HepG2 (cell line): ENCODE data around the gene LAMA5. TPM values are rescaled to one million over a fixed set of nuclear protein-coding genes. Genes with fewer than 3 reads are reported as not detected.

Experiments used
- DZIP1 ChIP-seq: sonication (generic); formaldehyde crosslinking; IDR thresholded peaks from 2 replicates; pipeline ENCODE4 v1.5.0; 2020; ENCODE audit warnings: mild to moderate bottlenecking, missing genetic modification reagents
- GABPB1 ChIP-seq: IDR thresholded peaks from 2 replicates; pipeline ENCODE4 v1.6.1; 2016; ENCODE audit warnings: mild to moderate bottlenecking, missing genetic modification reagents, moderate library complexity, missing compliant biosample characterization
- HNF4A ChIP-seq: sonication (generic); formaldehyde crosslinking; IDR thresholded peaks from 2 replicates; pipeline ENCODE4 v1.4.0; 2020; ENCODE audit warnings: missing genetic modification reagents
- MXD4 ChIP-seq: IDR thresholded peaks from 2 replicates; pipeline ENCODE4 v1.6.1; 2016; ENCODE audit warnings: mild to moderate bottlenecking, missing biosample characterization, missing genetic modification reagents
- MYC ChIP-seq: sonication (generic); formaldehyde crosslinking; IDR thresholded peaks from 2 replicates; pipeline ENCODE4 v1.9.0; 2021; ENCODE audit warnings: missing genetic modification reagents, borderline replicate concordance
- NCOA5 ChIP-seq: sonication (generic); formaldehyde crosslinking; IDR thresholded peaks from 2 replicates; pipeline ENCODE4 v1.4.0; 2020; ENCODE audit warnings: missing genetic modification reagents
- RELA ChIP-seq: sonication (generic); formaldehyde crosslinking; IDR thresholded peaks from 2 replicates; pipeline ENCODE4 v1.4.0; 2020; ENCODE audit warnings: missing genetic modification reagents
- SP140L ChIP-seq: sonication (generic); formaldehyde crosslinking; IDR thresholded peaks from 2 replicates; pipeline ENCODE4 v1.4.0; 2020; ENCODE audit warnings: missing genetic modification reagents, borderline replicate concordance
- THAP11 ChIP-seq: IDR thresholded peaks from 2 replicates; pipeline ENCODE4 v1.6.1; 2016; ENCODE audit warnings: missing biosample characterization, missing genetic modification reagents
- ZBTB26 ChIP-seq: IDR thresholded peaks from 2 replicates; pipeline ENCODE4 v1.6.1; 2016; ENCODE audit warnings: missing compliant biosample characterization, missing genetic modification reagents, borderline replicate concordance
- ZBTB33 ChIP-seq: sonication (generic); formaldehyde crosslinking; IDR thresholded peaks from 2 replicates; pipeline ENCODE4 v1.4.0; 2020; ENCODE audit warnings: missing genetic modification reagents
- ZBTB39 ChIP-seq: sonication (generic); formaldehyde crosslinking; IDR thresholded peaks from 2 replicates; pipeline ENCODE4 v1.5.0; 2020; ENCODE audit warnings: missing genetic modification reagents
- ZNF564 ChIP-seq: sonication (generic); formaldehyde crosslinking; IDR thresholded peaks from 2 replicates; pipeline ENCODE4 v1.8.1; 2023; ENCODE audit warnings: mild to moderate bottlenecking, missing genetic modification reagents
- ZNF678 ChIP-seq: sonication (generic); formaldehyde crosslinking; IDR thresholded peaks from 2 replicates; pipeline ENCODE4 v1.4.0; 2020; ENCODE audit warnings: mild to moderate bottlenecking, missing genetic modification reagents
- polyA plus RNA-seq, 8 experiments: library from polyadenylated mRNA; depleted of rRNA in 3 of 8; stranded (reverse) in 7 of 8; unstranded in 1 of 8; fragments of >200 nt; fragmentation: Illumina TruSeq in 4 of 8; extraction: Trizol in 4 of 8; gene quantifications; 2 replicates each; pipeline versions ENCODE4 v1.2.1 to v1.2.3, GENCODE V29; 2011 to 2016; ENCODE audit warnings: low read depth in 4 of 8, missing spikeins in 1 of 8, mixed read lengths in 1 of 8; ENCODE audit not compliant: insufficient read depth in 1 of 8
- total RNA-seq, 5 experiments: library from RNA; depleted of rRNA; stranded (reverse); fragments of >200 nt; fragmentation: Illumina TruSeq; extraction: Trizol; gene quantifications; 2 replicates each; pipeline ENCODE4 v1.2.3, GENCODE V29; 2016; ENCODE audit warnings: low read depth in 1 of 5
- TF ChIP-seq, protein P1 (sequence below): sonication (generic); IDR thresholded peaks from 2 replicates; pipeline ENCODE4 v1.6.1; 2016; ENCODE audit warnings: low read depth, borderline replicate concordance
- TF ChIP-seq, protein P2 (sequence below): sonication (generic); formaldehyde crosslinking; IDR thresholded peaks from 2 replicates; pipeline ENCODE4 v1.4.0; 2020; ENCODE audit warnings: missing genetic modification reagents, borderline replicate concordance

Gene LAMA5
- total and polyA plus RNA-seq, 2 of the 13 experiments (the other 11 are each of a cell fraction or from before 2014, with no cell fraction given), result 21.0 to 44.7 TPM

GRCh38 chr20:62411479-62412193 lies 44.5 kb upstream of the LAMA5 start (continued):
- TF ChIP-seq GABPB1 (CRISPR knock-in tag) (peak; percentile 74; the same call in 1 of the 2 replicates), ZNF678 (no peak; the same call in 1 of the 2 replicates), MXD4 (peak; percentile 64), ZBTB26 (CRISPR knock-in tag) (peak; percentile 35; the same call in 1 of the 2 replicates), ZBTB39 (CRISPR knock-in tag) (no peak), SP140L (CRISPR knock-in tag) (no peak; the same call in 1 of the 2 replicates), MYC (CRISPR knock-in tag) (peak; percentile 51; the same call in 1 of the 2 replicates), THAP11 (CRISPR knock-in tag) (0 out of 2 replicates have a peak, but pooled peaks have one; percentile 18), HNF4A (peak; percentile 94), RELA (CRISPR knock-in tag) (peak; percentile 79; the same call in 1 of the 2 replicates), ZNF564 (CRISPR knock-in tag) (no peak; the same call in 1 of the 2 replicates), DZIP1 (CRISPR knock-in tag) (peak; percentile 64; the same call in 1 of the 2 replicates), NCOA5 (CRISPR knock-in tag) (no peak), ZBTB33 (CRISPR knock-in tag) (0 out of 2 replicates have a peak, but pooled peaks have one; percentile 3)
- TF ChIP-seq, protein P1, sequence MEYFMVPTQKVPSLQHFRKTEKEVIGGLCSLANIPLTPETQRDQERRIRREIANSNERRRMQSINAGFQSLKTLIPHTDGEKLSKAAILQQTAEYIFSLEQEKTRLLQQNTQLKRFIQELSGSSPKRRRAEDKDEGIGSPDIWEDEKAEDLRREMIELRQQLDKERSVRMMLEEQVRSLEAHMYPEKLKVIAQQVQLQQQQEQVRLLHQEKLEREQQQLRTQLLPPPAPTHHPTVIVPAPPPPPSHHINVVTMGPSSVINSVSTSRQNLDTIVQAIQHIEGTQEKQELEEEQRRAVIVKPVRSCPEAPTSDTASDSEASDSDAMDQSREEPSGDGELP, result peak; percentile 50; the same call in 1 of the 2 replicates
- TF ChIP-seq, protein P2, sequence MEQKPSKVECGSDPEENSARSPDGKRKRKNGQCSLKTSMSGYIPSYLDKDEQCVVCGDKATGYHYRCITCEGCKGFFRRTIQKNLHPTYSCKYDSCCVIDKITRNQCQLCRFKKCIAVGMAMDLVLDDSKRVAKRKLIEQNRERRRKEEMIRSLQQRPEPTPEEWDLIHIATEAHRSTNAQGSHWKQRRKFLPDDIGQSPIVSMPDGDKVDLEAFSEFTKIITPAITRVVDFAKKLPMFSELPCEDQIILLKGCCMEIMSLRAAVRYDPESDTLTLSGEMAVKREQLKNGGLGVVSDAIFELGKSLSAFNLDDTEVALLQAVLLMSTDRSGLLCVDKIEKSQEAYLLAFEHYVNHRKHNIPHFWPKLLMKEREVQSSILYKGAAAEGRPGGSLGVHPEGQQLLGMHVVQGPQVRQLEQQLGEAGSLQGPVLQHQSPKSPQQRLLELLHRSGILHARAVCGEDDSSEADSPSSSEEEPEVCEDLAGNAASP (CRISPR knock-in tag), result peak; percentile 77
